CD4-positive, alpha-beta T cell treated with Interleukin-15 for 1 hour (primary cell): ENCODE results near the gene PPARG.
"Not testable (repeated sequence)": the region's sequence is repeated elsewhere in the genome, so short reads cannot be mapped to it uniquely, and the experiment has no call there.

Source experiments
- DNase-seq: peaks from one replicate; pipeline ENCODE4 v3.0.0-alpha.2; 2020

The PPARG gene

DNA sequence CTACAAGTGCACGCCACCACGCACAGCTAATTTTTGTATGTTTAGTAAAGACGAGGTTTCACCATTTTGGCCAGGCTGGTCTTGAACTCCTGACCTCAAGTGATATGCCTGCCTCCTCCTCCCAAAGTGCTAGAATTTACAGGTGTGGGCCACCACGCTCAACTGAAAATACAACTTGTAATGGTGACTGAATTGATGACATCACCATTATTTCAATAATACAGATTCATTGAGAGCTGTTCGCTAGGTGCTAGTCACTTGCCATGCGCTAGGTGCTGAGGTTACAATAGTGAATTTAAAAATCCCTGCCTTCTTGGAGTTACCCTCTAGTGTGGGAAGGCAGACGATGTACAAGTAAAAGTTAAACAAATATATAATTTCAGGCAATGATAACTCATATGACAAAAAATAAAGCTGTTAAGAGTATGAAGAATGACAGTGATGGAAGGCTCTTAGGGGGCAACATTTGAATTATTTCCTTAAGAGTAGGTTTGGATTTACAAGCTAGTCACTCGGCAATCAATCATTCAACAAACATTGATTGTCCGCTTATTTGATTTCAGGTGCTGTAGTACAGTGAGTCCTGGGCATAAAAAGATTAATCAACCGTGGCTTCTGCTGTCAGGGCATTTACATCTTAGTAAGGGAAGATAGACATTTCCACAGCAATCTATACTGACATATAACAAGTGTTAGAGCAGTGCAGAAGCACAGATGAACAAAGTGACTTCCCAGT, 9.1 kb upstream of the PPARG start:
- DNase-seq = no peak

DNA sequence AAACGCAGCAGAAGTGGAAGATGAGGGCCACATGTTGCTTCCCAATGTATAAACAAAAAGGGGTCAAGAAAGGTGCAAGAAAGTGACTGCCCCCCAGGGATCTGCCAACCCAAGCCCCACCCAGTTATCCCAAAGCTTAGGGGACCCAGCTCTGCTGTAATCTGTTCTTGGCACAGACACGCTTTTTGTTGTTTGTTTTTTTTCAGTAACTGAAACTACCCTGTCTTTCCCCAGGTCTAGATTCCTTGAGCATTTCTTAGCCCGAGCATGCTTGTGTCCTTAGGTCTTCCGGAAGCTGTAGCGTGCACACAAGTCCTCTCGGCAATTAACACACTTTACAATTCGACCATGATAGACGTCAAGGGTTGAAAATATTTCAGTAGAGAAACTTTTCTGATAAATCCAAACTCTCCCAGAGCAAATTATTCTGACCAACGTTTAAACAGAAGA, 8.5 kb upstream of the PPARG start:
- DNase-seq = no peak

DNA sequence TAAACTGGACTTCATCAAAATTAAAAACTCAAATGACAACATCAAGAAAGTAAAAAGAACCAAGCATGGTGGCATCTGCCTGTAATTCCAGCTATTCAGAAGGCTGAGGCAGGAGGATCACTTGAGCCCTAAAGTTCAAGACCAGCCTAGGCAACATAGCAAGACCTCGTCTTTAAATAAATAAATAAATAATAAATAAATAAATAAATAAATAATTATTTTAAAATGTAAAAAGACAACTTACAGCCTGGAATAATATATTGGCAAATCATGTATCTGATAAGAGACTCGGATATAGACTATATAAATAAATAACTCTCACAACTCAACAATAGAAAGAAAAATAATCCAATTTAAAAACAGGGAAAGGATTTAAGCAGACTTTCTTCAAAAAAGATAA, 4.3 kb upstream of the PPARG start:
- no peak for DNase-seq

DNA sequence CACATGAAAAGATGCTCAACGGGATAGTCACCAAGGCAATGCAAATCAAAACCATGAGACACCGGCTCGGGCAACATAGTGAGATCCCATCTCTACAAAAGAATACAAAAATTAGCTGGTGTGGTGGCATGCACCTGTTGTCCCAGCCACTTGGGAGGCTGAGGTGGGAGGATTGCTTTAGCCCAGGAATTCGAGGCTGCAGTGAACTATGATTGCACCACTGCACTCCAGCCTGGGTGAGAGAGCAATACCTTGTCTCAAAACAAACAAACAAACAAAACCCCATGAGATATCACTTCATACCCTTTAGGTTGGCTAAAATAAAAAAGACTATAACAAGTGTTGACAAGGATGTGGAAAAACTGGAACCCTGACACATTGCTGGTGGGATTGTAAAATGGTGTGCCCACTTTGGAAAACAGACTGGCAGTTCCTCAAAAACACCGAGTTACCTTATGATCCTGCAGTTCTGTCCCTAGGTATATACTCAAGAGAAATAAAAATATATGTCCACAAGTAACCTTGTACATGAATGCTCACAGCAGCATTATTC, 3.8 kb upstream of the PPARG start:
- DNase-seq = no peak

DNA sequence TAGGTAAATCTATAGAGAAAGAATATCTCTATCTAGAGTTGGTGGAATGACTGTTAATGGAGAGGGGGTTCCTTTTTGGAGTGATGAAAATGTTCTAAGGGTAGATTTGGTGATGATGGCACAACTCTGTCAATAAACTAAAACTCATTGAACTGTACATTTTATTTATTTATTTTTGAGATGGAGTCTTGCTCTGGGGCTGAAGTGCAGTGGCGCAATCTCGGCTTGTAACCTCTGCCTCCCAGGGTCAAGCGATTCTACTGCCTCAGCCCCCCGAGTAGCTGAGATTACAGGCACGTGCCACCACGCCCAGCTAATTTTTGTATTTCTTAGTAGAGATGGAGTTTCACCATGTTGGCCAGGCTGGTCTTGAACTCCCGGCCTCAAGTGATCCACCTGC, 3.1 kb upstream of the PPARG start:
- DNase-seq = not testable (repeated sequence)

DNA sequence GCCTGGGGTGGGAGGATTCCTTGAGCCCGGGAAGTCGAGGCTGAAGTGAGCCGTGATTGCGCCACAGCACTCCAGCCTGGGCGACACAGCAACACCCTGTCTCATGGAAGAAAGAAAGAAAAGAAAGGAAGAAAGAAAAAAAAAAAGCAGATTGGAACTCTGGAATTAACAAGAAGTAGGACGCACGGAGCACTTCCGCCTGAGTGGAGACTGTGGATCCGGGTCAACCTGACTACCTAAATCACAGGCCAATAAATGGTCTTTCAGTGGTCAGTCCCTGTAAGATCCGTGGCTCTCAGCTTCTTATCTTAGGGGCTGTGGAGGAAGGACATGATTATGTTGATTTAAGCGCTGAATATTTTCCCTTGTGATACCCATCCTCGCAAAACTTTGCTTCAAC, 2.4 kb upstream of the PPARG start:
- no peak for DNase-seq

DNA sequence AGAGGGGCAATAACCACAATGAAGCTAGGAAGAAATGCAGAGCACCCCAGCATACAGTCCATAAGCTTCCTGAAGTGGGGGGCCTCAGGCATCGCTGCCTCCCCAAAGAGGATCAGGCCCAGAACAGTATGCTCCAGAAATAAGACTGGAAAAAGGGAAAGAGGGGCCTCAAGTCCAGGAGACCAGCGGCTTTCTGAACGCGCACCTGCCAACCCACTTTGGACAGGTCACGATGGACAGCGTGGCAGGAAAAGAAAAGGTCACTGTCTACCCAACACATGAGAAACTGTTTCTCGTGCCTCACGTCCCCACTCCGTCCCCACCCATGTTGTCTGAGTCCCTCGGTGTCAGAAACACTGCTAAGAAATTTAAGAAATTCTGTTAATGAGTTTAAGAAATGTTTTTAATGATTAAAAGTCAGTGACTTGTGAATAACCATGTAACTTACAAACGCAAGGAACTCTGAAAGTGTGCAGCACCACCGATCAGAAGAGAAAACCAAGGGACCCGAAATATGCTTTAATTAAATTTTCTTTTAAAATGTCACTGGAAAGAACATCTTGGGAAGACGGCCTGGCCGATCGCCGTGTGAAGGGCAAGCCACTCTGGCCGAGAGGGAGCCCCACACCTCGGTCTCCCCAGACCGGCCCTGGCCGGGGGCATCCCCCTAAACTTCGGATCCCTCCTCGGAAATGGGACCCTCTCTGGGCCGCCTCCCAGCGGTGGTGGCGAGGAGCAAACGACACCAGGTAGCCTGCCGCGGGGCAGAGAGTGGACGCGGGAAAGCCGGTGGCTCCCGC, 1.7 kb upstream of the PPARG start:
- no peak for DNase-seq

DNA sequence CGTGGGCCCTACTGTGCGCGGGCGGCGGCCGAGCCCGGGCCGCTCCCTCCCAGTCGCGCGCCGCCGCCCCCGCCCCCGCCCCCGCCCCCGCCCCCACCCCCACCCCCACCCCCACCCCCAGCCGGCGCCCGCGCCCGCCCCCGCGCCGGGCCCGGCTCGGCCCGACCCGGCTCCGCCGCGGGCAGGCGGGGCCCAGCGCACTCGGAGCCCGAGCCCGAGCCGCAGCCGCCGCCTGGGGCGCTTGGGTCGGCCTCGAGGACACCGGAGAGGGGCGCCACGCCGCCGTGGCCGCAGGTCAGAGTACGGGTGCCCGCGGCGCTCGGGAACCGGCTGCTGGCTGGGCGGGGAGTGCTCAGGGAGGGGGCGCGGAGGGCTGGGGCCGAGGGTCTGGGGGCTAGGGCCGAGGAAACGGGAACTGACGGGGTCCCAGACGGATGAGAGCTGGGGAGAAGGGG, 1.1 kb upstream of the PPARG start:
- no peak for DNase-seq

DNA sequence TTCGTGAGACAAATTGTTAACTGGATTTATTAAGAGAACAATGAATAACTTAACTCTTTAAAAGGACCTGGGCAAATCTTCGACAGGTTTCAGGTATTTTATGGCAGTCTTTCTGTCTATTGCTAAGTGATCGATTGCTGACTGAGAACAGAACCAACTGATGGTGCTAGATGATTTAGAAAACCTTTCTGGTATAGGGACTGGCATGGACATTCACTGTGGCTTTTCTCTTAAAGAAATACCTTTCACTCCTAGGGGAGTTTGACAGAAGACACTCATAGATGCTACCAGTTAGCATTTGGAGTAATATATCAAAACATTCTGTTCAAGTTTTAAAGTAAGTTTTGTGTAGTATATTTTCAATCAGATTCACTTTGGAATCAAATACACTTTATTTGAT, 654 bp downstream of the PPARG start:
- no peak for DNase-seq

DNA sequence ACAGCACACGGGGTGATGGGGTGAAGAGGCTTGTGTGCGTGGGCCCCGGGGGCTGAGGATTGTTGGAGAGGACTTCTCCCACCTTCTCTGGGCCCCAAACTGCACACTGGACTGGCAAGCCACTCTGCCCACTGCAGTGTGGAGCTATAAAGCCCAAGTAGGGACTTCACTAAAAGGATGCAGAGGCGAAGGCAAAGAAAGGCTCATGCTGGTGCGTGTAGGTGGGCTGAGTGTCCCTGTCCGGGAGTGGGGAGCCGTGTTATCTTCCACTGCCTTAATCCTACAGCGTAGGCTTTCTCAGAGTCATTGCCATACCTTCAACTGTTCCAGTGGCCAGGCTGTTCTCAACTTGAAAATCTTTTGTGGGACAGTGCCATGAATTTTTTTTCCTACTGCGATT, 3.9 kb downstream of the PPARG start:
- DNase-seq = no peak

DNA sequence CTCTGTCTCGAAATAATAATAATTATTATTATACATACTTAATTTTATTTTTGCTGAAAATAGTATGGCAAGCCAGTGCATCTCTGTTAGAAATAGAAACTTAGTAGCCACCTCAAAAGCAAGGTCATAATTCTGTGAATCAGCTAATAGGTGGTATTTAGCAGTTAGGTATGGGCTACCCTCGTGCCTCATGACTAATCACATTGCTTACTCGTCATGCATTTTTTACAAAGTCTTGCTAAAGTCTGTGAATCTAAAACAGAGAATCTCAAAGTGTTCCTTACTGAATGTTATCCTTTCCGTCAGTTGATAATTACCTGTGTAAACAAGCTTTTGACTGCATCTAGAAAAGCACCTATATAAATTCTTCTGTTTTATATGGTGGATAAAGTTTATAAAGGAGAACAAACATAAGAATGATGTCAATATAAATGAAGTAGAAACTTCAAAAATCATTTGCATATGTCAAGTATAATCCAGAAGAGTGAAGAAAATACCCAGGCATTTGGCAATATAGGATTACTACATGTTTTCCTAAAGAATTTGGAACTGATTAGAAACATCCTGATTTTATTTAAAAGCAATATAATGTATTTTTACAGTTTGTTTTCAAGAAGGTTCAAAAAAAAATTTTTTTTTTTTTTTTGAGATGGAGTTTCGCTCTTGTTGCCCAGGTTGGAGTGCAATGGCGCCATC, 6.2 kb downstream of the PPARG start:
- DNase-seq = no peak

DNA sequence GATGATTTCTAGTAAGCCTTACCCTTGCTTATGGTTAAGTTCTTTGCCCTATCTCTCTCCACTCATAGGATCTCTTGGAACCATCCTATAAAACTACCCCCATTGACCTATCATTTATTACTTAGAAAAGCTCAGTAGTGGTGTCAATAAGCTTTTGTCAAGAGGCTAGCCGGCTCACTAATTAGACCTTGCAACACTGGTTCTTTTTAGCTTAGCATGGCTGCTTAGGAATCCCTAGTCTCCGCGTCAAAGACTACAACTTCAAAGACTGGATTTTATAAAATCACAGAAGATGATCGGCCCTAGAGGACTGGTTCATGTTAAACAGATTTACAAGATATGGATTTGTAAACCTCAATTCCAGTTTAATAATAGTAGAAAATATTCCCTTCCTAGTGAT, 7.6 kb downstream of the PPARG start:
- no peak for DNase-seq

DNA sequence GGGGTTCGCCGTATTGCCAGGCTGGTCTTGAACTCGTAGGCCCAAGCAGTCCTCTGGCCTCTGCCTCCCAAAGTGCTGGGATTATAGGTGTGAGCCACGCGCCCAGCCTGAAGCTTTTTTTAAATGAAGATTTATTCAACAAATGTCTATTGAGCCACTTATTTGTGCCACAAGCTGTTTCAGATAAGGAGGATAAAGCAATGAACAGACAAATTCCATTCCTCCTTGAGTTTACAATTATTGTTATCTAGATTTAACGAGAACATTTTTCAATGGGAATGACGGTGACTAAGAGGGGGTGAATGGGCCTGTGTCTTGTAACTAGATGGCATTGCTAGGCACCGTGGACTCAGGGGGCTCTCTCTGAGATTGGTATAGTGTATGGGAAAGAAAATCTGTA, 10.2 kb downstream of the PPARG start:
- DNase-seq = no peak

DNA sequence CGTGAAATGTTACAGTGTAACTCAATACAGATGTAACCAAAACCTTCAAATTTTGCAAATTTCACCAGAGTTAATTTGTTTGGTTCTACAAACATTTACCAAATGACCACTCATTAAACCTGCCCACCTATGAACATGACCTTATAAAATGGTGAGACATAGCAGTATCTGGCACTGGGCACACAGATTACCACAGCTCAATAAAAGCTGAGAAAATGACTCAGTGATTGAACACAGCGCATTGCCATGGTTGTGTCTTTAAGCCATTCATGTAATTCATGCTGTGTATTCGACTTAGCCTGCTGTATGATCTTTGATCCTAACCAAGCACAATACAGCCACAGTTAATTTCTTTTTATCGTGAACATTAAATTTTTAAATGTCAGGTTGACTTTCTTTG, 11.3 kb downstream of the PPARG start:
- no peak for DNase-seq

DNA sequence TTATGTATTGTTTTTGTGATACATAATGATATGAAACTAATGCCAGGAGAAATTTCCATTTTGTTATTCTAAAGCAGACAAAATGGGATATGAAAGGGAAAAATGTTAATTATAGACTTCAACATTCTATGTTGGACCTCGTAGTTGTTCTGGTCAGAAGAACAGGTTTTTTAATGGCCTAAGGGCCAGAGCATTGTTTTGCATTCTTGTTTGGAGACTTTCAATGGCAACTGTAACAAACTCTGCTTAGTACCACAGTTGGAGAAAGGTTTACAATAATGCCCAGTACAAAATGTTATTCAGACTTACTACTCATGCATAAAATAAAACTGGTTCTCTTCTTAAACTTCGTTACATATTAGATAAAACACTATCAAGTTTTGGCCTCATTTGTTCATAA, 12.2 kb downstream of the PPARG start:
- DNase-seq = no peak

DNA sequence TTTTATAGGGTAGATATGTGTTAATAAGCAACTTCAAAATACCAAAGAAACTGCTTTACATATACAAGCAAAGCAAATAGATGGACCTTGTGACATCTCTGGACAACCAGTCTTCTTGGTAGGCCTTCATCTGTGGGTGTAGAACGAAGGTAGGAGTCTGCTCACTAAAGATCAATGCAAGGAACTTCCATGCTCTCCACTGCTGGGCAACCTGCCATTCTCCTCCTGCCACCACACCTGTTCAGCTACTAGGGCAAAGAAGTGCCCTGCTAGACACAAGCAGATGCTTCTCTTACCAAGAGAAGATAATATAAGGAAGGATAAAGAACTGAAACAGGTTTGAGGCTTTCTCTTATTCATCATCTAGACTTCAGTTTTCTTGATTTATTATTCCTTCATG, 12.6 kb downstream of the PPARG start:
- DNase-seq = no peak

DNA sequence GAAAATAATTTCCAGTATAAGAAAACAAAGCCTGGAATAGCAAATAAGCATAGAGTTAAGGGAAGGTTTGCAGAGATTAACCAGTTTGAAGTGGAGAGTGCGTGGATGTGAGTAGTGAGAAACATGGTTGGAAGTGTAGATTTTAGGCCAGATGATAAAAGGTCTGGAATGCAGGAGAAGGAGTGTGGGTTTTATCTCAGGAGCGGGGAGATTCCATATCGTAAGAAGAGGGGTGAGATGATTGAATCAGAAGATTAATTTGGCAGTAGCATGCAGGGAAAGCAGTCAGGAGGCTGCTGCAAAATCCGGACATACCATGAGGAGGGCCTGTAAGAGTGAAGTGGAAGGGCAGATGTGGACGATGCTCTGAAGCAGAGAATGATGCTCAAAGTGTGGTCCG, 13.7 kb downstream of the PPARG start:
- DNase-seq = no peak

DNA sequence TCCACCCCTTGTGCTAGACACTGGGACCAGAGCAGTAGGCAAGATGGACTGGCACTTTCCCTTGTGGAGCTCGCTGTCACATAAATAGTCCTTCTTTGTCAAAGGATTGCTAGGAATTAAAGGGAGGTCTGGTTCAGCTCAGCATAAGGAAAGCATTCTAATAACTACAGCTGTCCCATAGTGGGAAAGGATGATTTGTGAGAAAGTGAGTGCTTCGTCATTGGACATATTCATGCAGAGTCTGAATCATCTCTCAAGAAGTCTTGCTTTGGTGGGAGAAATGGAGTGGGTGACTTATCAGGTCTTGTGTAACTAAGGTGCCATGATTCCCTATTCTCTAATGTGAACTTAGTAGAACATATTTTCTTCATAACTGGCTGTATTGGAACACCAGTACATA, 14.7 kb downstream of the PPARG start:
- DNase-seq = no peak

DNA sequence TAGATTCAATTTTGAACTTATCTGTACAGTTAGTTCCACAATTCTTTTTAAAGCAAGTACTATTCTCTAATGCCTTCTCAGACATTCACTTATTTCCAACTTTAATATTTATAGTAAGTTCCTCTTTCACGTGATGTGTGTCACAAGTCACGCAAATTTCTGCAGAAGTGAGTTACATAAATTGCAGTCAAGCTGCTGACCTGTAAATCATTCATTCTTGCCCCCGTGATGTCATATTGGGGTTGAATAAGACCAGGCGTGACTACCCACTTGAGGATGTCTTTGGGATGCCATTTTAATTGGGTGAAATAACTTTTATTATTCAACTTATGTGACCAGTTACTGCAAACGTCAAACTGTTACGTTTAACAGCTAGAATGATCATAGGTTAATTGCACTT, 15.1 kb downstream of the PPARG start:
- DNase-seq = peak; percentile 48

DNA sequence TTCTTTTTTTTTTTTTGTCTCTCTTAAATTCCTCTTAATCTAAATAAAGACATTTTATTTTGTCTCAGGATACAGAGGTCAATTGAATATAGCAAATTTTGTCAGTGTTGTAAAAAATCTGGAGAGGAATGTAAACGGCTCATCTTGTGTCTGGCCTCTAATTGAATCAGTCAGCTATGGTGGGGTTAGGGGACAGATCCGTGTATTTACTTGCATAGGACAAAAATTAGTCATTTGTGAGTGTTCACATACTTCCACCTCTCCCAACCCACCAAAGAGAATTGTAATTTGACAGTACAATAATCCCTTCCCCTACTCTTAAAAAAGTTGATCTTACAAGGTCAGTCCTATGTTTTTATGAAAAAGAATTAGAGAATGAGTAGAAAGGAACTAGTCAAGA, 18.3 kb downstream of the PPARG start:
- no peak for DNase-seq

DNA sequence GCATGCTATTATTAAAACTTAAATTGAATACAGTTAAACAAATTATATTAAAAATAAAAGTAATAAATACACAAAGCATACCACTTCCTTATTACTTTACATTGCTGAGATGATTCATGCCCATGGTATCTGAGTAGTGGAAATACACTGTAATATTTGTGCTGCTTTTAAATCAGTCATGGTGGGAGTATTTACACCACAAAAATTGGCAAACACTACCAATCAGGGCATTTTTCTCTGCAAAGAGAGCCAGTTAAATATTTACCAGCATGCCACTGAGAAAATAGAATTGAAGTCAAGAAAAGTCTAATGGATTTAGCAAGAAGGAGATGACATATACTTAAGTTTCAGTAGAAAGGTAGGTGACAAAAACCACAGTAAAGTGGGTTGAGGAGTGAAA, 19.6 kb downstream of the PPARG start:
- no peak for DNase-seq

DNA sequence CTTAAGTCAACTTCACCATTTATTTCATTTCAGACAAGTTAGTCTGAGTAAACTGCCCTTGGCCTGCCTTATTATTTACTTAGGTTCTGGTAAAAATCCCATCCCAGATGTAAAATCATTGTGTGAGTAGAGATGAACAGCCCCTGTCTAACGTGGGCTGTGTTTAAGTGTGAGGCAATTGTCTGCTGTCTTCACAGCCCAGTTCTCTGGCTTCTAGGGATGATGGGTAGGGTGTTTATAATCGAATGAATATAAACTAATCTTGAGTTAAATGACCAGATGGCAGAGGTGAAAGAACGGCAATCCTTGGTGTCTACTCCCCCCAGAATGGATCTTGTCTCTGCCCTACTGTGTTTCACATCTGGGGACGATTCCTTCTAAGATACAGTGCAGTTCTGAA, 20.8 kb downstream of the PPARG start:
- DNase-seq = no peak

DNA sequence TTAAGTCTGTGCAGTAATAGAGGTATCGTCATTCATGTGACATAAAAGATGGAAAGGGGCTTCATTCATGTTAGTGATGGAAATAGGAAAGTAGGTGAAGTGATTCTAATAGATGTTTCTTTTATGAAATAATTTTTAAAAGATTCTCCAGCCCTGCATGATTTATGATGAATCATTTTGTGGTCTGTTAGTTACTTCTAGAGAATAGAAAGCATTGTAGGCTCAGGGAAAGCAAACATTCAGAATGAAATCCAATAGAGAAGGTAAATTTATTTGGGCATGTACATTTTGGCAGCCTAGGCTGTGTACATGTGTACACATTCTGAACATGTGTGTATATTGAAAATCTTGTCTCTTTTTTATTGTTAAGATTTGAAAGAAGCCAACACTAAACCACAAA, 23.1 kb downstream of the PPARG start:
- no peak for DNase-seq

DNA sequence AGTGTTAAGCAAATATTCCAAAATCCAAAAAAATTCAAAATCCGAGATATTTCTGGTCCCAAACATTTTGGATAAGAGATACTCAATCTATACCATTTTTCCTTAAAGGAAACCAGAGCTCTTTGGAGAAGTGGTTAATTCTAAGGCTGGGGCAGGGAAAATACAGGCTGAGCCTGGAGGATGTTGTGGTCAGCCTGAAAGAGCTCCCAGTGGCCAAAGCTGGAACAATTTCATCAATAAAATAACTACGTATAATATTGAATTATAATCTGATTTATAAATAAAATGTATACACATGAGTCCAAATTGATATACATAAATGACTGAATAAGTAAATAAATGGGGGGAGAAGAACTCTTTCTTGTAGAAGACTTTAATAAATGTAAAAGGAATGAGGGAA, 24.6 kb downstream of the PPARG start:
- no peak for DNase-seq
